Mesendoderm (in vitro differentiated cells): ENCODE data around the gene ABHD5.
"Not testable (repeated sequence)": the region's sequence is repeated elsewhere in the genome, so short reads cannot be mapped to it uniquely, and the experiment has no call there.

ENCODE experiments used
- DNase-seq: peaks from one replicate; pipeline ENCODE4 v3.0.0; 2013
- H2AK5ac ChIP-seq: 2 replicates; pipeline ENCODE4 v1.6.1; 2013; ENCODE audit warnings: low read length, inconsistent platforms
- H2BK120ac ChIP-seq: 2 replicates; pipeline ENCODE4 v1.6.1; 2013; ENCODE audit warnings: low read depth, mild to moderate bottlenecking, low read length, moderate library complexity, mixed read lengths
- H2BK15ac ChIP-seq: replicated peaks from 2 replicates; pipeline ENCODE4 v1.6.1; 2013; ENCODE audit warnings: low read depth, mild to moderate bottlenecking, moderate library complexity
- H2BK5ac ChIP-seq: 2 replicates; pipeline ENCODE4 v1.6.1; 2013; ENCODE audit warnings: low read length, inconsistent platforms
- H3K18ac ChIP-seq: 2 replicates; pipeline ENCODE4 v1.6.1; 2013; ENCODE audit warnings: mild to moderate bottlenecking, low read length, mixed read lengths
- H3K23ac ChIP-seq: one replicate; pipeline ENCODE4 v1.6.1; 2013; ENCODE audit warnings: low read length
- H3K27ac ChIP-seq: 2 replicates; pipeline ENCODE4 v1.5.1; 2013; ENCODE audit warnings: low read depth, mild to moderate bottlenecking, inconsistent platforms, low read length, moderate library complexity
- H3K27me3 ChIP-seq: 2 replicates; pipeline ENCODE4 v1.6.1; 2013; ENCODE audit warnings: low read length, control low read depth, mild to moderate bottlenecking, inconsistent platforms; ENCODE audit not compliant: insufficient read depth, poor library complexity
- H3K36me3 ChIP-seq: 2 replicates; pipeline ENCODE4 v1.6.1; 2013; ENCODE audit warnings: low read length, inconsistent platforms; ENCODE audit not compliant: control insufficient read depth, insufficient read depth
- H3K4ac ChIP-seq: one replicate; pipeline ENCODE4 v1.6.1; 2013; ENCODE audit warnings: low read depth, mild to moderate bottlenecking, low read length, moderate library complexity
- H3K4me1 ChIP-seq: 2 replicates; pipeline ENCODE4 v1.6.1; 2013; ENCODE audit warnings: low read depth, low read length, inconsistent platforms; ENCODE audit not compliant: control insufficient read depth
- H3K4me2 ChIP-seq: 2 replicates; pipeline ENCODE4 v1.6.1; 2013; ENCODE audit warnings: low read length
- H3K4me3 ChIP-seq: 2 replicates; pipeline ENCODE4 v1.5.1; 2013; ENCODE audit warnings: mild to moderate bottlenecking, low read length
- H3K56ac ChIP-seq: one replicate; pipeline ENCODE4 v1.6.1; 2013; ENCODE audit warnings: low read length
- H3K79me1 ChIP-seq: 2 replicates; pipeline ENCODE4 v1.6.1; 2013; ENCODE audit warnings: low read length, inconsistent platforms
- H3K79me2 ChIP-seq: 2 replicates; pipeline ENCODE4 v1.6.1; 2013; ENCODE audit warnings: mild to moderate bottlenecking, low read length; ENCODE audit not compliant: control insufficient read depth, insufficient read depth
- H3K9ac ChIP-seq: 2 replicates; pipeline ENCODE4 v1.6.1; 2013; ENCODE audit warnings: low read length, inconsistent platforms
- H4K5ac ChIP-seq: one replicate; pipeline ENCODE4 v1.6.1; 2013; ENCODE audit warnings: low read length
- H4K8ac ChIP-seq: one replicate; pipeline ENCODE4 v1.6.1; 2013; ENCODE audit warnings: low read depth, mild to moderate bottlenecking, control low read depth, low read length, moderate library complexity
- WGBS: extraction: QIAGEN DNeasy Blood & Tissue Kit; methylation state at CpG from one replicate; pipeline ENCODE4 v1.1.7; 2013; ENCODE audit warnings: low lambda C conversion rate, missing lambda C conversion rate; ENCODE audit not compliant: insufficient coverage; ENCODE audit errors: extremely low coverage; 5-methylcytosine and 5-hydroxymethylcytosine counted together

Gene ABHD5

GRCh38 chr3:43678887-43679449 is 11.8 kb upstream of the ABHD5 start:
- not testable (repeated sequence) for H2BK120ac ChIP-seq, H3K27me3 ChIP-seq, H3K79me1 ChIP-seq, H3K4me1 ChIP-seq, H3K4ac ChIP-seq, H3K9ac ChIP-seq, H2BK15ac ChIP-seq, H2AK5ac ChIP-seq, H3K56ac ChIP-seq, DNase-seq, H4K8ac ChIP-seq, H3K4me3 ChIP-seq, H3K23ac ChIP-seq, H3K79me2 ChIP-seq, H3K27ac ChIP-seq, H2BK5ac ChIP-seq, H3K18ac ChIP-seq, H4K5ac ChIP-seq, H3K36me3 ChIP-seq, H3K4me2 ChIP-seq
- WGBS, result no CpG with 5 or more reads among the region's 20 CpGs

- not testable (repeated sequence) for H2BK5ac ChIP-seq, H3K4me2 ChIP-seq, H2AK5ac ChIP-seq, H3K4me3 ChIP-seq, H3K18ac ChIP-seq, H3K79me1 ChIP-seq, H3K27ac ChIP-seq, H3K56ac ChIP-seq, H4K5ac ChIP-seq, H3K4me1 ChIP-seq, H3K4ac ChIP-seq, H3K27me3 ChIP-seq, H3K36me3 ChIP-seq, H3K9ac ChIP-seq, H3K23ac ChIP-seq, H2BK120ac ChIP-seq, DNase-seq, H2BK15ac ChIP-seq, H3K79me2 ChIP-seq, H4K8ac ChIP-seq
- WGBS, result no CpG with 5 or more reads among the region's 4 CpGs
Measured at GRCh38 chr3:43680857-43681256, 9.9 kb upstream of the ABHD5 start.

- no peak overlapping the region for H3K56ac ChIP-seq
- H4K8ac ChIP-seq, result no peak overlapping the region
- H3K9ac ChIP-seq, result no peak overlapping the region
- H3K4me3 ChIP-seq, result no peak overlapping the region
- DNase-seq, result no peak
- H3K23ac ChIP-seq, result no peak overlapping the region
- H3K4me1 ChIP-seq, result no peaks in the 10 kb centered on the region
- H2AK5ac ChIP-seq, result no peak overlapping the region
- H3K27ac ChIP-seq, result no peak overlapping the region
- no peaks in the 10 kb centered on the region for H3K79me2 ChIP-seq
- no peak overlapping the region for H3K4me2 ChIP-seq
- no peak overlapping the region for H2BK120ac ChIP-seq
- no peaks in the 10 kb centered on the region for H3K27me3 ChIP-seq
- no peak overlapping the region for H3K4ac ChIP-seq
- H3K18ac ChIP-seq, result no peak overlapping the region
- WGBS, result no CpG with 5 or more reads among the region's 3 CpGs
- no peaks in the 10 kb centered on the region for H3K79me1 ChIP-seq
- no peaks in the 10 kb centered on the region for H3K36me3 ChIP-seq
- H4K5ac ChIP-seq, result no peak overlapping the region
- H2BK15ac ChIP-seq, result no peak overlapping the region
- H2BK5ac ChIP-seq, result no peak overlapping the region
Measured at GRCh38 chr3:43684944-43685343, 5.8 kb upstream of the ABHD5 start.

- no peak overlapping the region for H2BK5ac ChIP-seq
- H4K8ac ChIP-seq, result no peak overlapping the region
- no peak overlapping the region for H2BK120ac ChIP-seq
- no peaks in the 10 kb centered on the region for H3K36me3 ChIP-seq
- DNase-seq, result no peak
- H3K23ac ChIP-seq, result no peak overlapping the region
- H2BK15ac ChIP-seq, result no peak overlapping the region
- no peak overlapping the region for H3K4ac ChIP-seq
- no peak overlapping the region for H3K27ac ChIP-seq
- no peak overlapping the region for H2AK5ac ChIP-seq
- no peaks in the 10 kb centered on the region for H3K4me1 ChIP-seq
- no peaks in the 10 kb centered on the region for H3K27me3 ChIP-seq
- no CpG with 5 or more reads among the region's 4 CpGs for WGBS
- H3K4me2 ChIP-seq, result no peak overlapping the region
- no peak overlapping the region for H3K18ac ChIP-seq
- no peak overlapping the region for H3K9ac ChIP-seq
- no peak overlapping the region for H4K5ac ChIP-seq
- no peak overlapping the region for H3K4me3 ChIP-seq
- no peaks in the 10 kb centered on the region for H3K79me2 ChIP-seq
- H3K56ac ChIP-seq, result no peak overlapping the region
- no peaks in the 10 kb centered on the region for H3K79me1 ChIP-seq
Measured at GRCh38 chr3:43685921-43686320, 4.8 kb upstream of the ABHD5 start.

- no peak overlapping the region for H3K4ac ChIP-seq
- H3K9ac ChIP-seq, result no peak overlapping the region
- H3K23ac ChIP-seq, result no peak overlapping the region
- H3K4me3 ChIP-seq, result no peak overlapping the region
- H2BK15ac ChIP-seq, result no peak overlapping the region
- H2BK5ac ChIP-seq, result no peak overlapping the region
- no peaks in the 10 kb centered on the region for H3K79me2 ChIP-seq
- H3K18ac ChIP-seq, result no peak overlapping the region
- H3K4me1 ChIP-seq, result no peaks in the 10 kb centered on the region
- DNase-seq, result no peak
- H3K79me1 ChIP-seq, result no peaks in the 10 kb centered on the region
- WGBS, result no CpG with 5 or more reads among the region's 4 CpGs
- H3K56ac ChIP-seq, result no peak overlapping the region
- no peak overlapping the region for H2BK120ac ChIP-seq
- no peaks in the 10 kb centered on the region for H3K36me3 ChIP-seq
- H4K8ac ChIP-seq, result no peak overlapping the region
- H3K27ac ChIP-seq, result no peak overlapping the region
- H3K27me3 ChIP-seq, result no peaks in the 10 kb centered on the region
- no peak overlapping the region for H3K4me2 ChIP-seq
- H2AK5ac ChIP-seq, result no peak overlapping the region
- no peak overlapping the region for H4K5ac ChIP-seq
Measured at GRCh38 chr3:43686333-43686699, 4.4 kb upstream of the ABHD5 start.

- Histone ChIP-seq H3K79me2 (no peaks in the 10 kb centered on the region), H2BK5ac (no peak overlapping the region), H3K9ac (no peak overlapping the region), H3K4me1 (no peaks in the 10 kb centered on the region), H2BK120ac (no peak overlapping the region), H3K56ac (no peak overlapping the region), H3K36me3 (no peaks in the 10 kb centered on the region), H3K79me1 (no peaks in the 10 kb centered on the region), H3K23ac (no peak overlapping the region), H3K27ac (no peak overlapping the region), H4K5ac (no peak overlapping the region), H3K4me2 (no peak overlapping the region), H3K4me3 (no peak overlapping the region), H2BK15ac (no peak overlapping the region), H3K27me3 (no peaks in the 10 kb centered on the region), H3K4ac (no peak overlapping the region), H4K8ac (no peak overlapping the region), H2AK5ac (no peak overlapping the region), H3K18ac (no peak overlapping the region)
- no CpG with 5 or more reads among the region's 2 CpGs for WGBS
- DNase-seq, result no peak
Measured at GRCh38 chr3:43686700-43687498, 3.8 kb upstream of the ABHD5 start.
